Measurements from ENCODE around the gene TMEM86A. TPM values are rescaled to one million over a fixed set of nuclear protein-coding genes. Genes with fewer than 3 reads are reported as not detected.

Gene TMEM86A
- total and polyA plus RNA-seq, 2 of the 8 experiments (the other 6 are each of a cell fraction or from before 2014, with no cell fraction given): 1.5 to 1.7 TPM

GRCh38 chr11:18697576-18697975 lies 1.0 kb upstream of the TMEM86A start:
- no peak overlapping the region for H3K4me3 ChIP-seq (ENCODE audit: extremely low read depth in 1 of 4, insufficient read depth in 2 of 4, low read depth in 3 of 4, low read length in 4 of 4)
- no peak overlapping the region for H3K4ac ChIP-seq (replicated peaks; ENCODE audit: insufficient read length, low read depth, low read length)
- FAIRE-seq: no peak

More at GRCh38 chr11:18697576-18697975, 1.0 kb upstream of the TMEM86A start:
- H4K91ac ChIP-seq (replicated peaks; ENCODE audit: insufficient read length, low read length): no peak overlapping the region
- ChIA-PET CTCF (ENCODE audit: partially characterized antibody) (interaction anchor here (1.9 to 2.0 kb wide), 2 partner anchors 24 to 30 kb away, joined by 4 to 7 read pairs; no protein-coding TSS in a partner anchor), POLR2A (ENCODE audit: partially characterized antibody) (no interaction called here)
- H2AFZ ChIP-seq (ENCODE audit: low read length): peak overlapping the region; percentile 98; the same call in 1 of the 2 replicates
- H3K4me1 ChIP-seq (replicated peaks in 1 of 4; ENCODE audit: control insufficient read depth in 3 of 4, insufficient read depth in 4 of 4, low read length in 3 of 4): peaks cover 0 to 9% (median 2%) of the 10 kb centered on the region in 4 experiments; a peak in 3 of 7 replicates
- no peak overlapping the region for H3K23ac ChIP-seq (ENCODE audit: insufficient read length)
- no peaks in the 10 kb centered on the region for H4K20me1 ChIP-seq (replicated peaks in 1 of 2; ENCODE audit: control insufficient read depth in 1 of 2, insufficient read depth in 2 of 2, low read length in 2 of 2)
- H3K23me2 ChIP-seq (ENCODE audit: low read depth, low read length): peaks cover 8% of the 10 kb centered on the region
- no peaks in the 10 kb centered on the region for H3K36me3 ChIP-seq (ENCODE audit: control insufficient read depth in 2 of 4, insufficient read depth in 4 of 4, low read length in 3 of 4)
- no peaks in the 10 kb centered on the region for H3K79me2 ChIP-seq (ENCODE audit: control insufficient read depth in 1 of 2, insufficient read depth in 2 of 2, low read length in 2 of 2)
- no peak overlapping the region for H3K56ac ChIP-seq (replicated peaks; ENCODE audit: insufficient read length, low read depth, low read length)
- H3K27ac ChIP-seq (ENCODE audit: low read depth, low read length): no peak overlapping the region
- no peak overlapping the region for H3K9ac ChIP-seq (replicated peaks in 1 of 4; ENCODE audit: extremely low read depth in 1 of 4, low read depth in 3 of 4, low read length in 3 of 4)
- peaks cover 0 to 7% (median 5%) of the 10 kb centered on the region in 4 experiments; a peak in 5 of 7 replicates for H3K27me3 ChIP-seq (replicated peaks in 1 of 4; ENCODE audit: control insufficient read depth in 3 of 4, extremely low read depth in 1 of 4, insufficient read depth in 3 of 4, low read length in 3 of 4)
- TF ChIP-seq POU5F1 (IDR thresholded peaks at IDR 0.05; ENCODE audit: low read depth, low read length): no peak
- TF ChIP-seq GTF2F1 (IDR thresholded peaks at IDR 0.05; ENCODE audit: borderline replicate concordance, low read depth, low read length): no peak
- no peak for TF ChIP-seq HDAC6 (IDR thresholded peaks at IDR 0.05; ENCODE audit: low read depth, low read length)
- TF ChIP-seq TAF1 (IDR thresholded peaks at IDR 0.05; ENCODE audit: low read depth, low read length): no peak
- TF ChIP-seq CHD2 (IDR thresholded peaks at IDR 0.05; ENCODE audit: low read length): no peak
- TF ChIP-seq RNF2 (IDR thresholded peaks at IDR 0.05; ENCODE audit: borderline replicate concordance, low read depth, low read length, missing control alignments, poor library complexity, severe bottlenecking): no peak
- no peak for TF ChIP-seq YY1 (IDR thresholded peaks at IDR 0.05; ENCODE audit: low read depth, low read length)
- TF ChIP-seq GABPA (IDR thresholded peaks at IDR 0.05; ENCODE audit: borderline replicate concordance, insufficient read depth, low read length): no peak
- no peak for TF ChIP-seq SP2 (IDR thresholded peaks at IDR 0.05; ENCODE audit: low read length)
- no peak for TF ChIP-seq ASH2L (IDR thresholded peaks at IDR 0.05; ENCODE audit: low read length)
- no peak for TF ChIP-seq CBX8 (IDR thresholded peaks at IDR 0.05; ENCODE audit: borderline replicate concordance, low read depth, low read length)
- TF ChIP-seq TAF7 (optimal IDR thresholded peaks at IDR 0.05; ENCODE audit: borderline replicate concordance, low read depth, low read length): no peak
- TF ChIP-seq BACH1 (IDR thresholded peaks at IDR 0.05; ENCODE audit: low read length): no peak
- H4K8ac ChIP-seq (ENCODE audit: extremely low read depth, insufficient read depth, low read length): no peak overlapping the region
- peak overlapping the region in 1 of 2 experiments; percentile 79; a peak in 1 of 4 replicates for H3K4me2 ChIP-seq (ENCODE audit: insufficient read depth in 1 of 2, low read depth in 2 of 2, low read length in 2 of 2)
- H4K5ac ChIP-seq (ENCODE audit: insufficient read length, low read depth, low read length): no peak overlapping the region
- no peak overlapping the region for H2BK15ac ChIP-seq (ENCODE audit: low read length)
- no peak overlapping the region for H2BK12ac ChIP-seq (ENCODE audit: low read depth, low read length)
- H3K18ac ChIP-seq (ENCODE audit: extremely low read depth, low read length): no peak overlapping the region
- no peak overlapping the region for H2BK120ac ChIP-seq (replicated peaks; ENCODE audit: low read depth, low read length)
- no peak for DNase-seq (ENCODE audit: low read depth in 1 of 2, low spot score in 2 of 2)
- no peak overlapping the region for H2BK5ac ChIP-seq (ENCODE audit: low read depth, low read length)
- no peak overlapping the region for H2AK5ac ChIP-seq (ENCODE audit: low read depth, low read length)
- H2BK20ac ChIP-seq (ENCODE audit: low read length): no peak overlapping the region
- no peaks in the 10 kb centered on the region for H3K79me1 ChIP-seq (ENCODE audit: low read depth, low read length)
- no peak overlapping the region for H3K14ac ChIP-seq (ENCODE audit: insufficient read length)
- 95% methylated on average over 4 of the region's 4 CpGs; no CpG with 5 or more reads in 1 of the 2 experiments for WGBS, 2 experiments (ENCODE audit: extremely low coverage in 1 of 2, insufficient coverage in 1 of 2, insufficient read length in 1 of 2, insufficient replicate concordance in 2 of 2, low coverage in 1 of 2, low lambda C conversion rate in 2 of 2, missing lambda C conversion rate in 1 of 2)
- no peaks in the 10 kb centered on the region for H3K9me3 ChIP-seq (ENCODE audit: insufficient read depth in 2 of 2, low read depth in 1 of 2, low read length in 1 of 2)
